Upper lobe of left lung (tissue), 6 donors: ENCODE measurements around the gene BCAS3. TPM values are rescaled to one million over a fixed set of nuclear protein-coding genes. Genes with fewer than 3 reads are reported as not detected.

Source experiments
- ATAC-seq, 2 donors: fragments of 200-7000 bp; cut with Tn5 transposase; one replicate each; pipeline ENCODE4 v1.9.1; 2022; ENCODE audit warnings: mild to moderate bottlenecking in 2 of 2, moderate library complexity in 2 of 2; ENCODE audit not compliant: low FRiP score in 2 of 2
- DNase-seq, 2 donors: peaks; one replicate each; pipeline ENCODE4 v3.0.0-alpha.2; 2019 to 2020
- H3K27ac ChIP-seq, 4 donors: fragments of 200-600 bp; sonication (generic); one replicate each; pipeline ENCODE4 v1.5.1; 2016 to 2019
- H3K27me3 ChIP-seq, 4 donors: fragments of 200-600 bp; sonication (generic); one replicate each; pipeline ENCODE4 v1.5.1; 2017 to 2019
- H3K36me3 ChIP-seq, 4 donors: fragments of 200-600 bp; sonication (generic); one replicate each; pipeline ENCODE4 v1.5.1; 2016 to 2019
- H3K4me1 ChIP-seq, 4 donors: fragments of 200-600 bp; sonication (generic); one replicate each; pipeline ENCODE4 v1.5.1; 2018 to 2019
- H3K4me3 ChIP-seq, 4 donors: fragments of 200-600 bp; sonication (generic); one replicate each; pipeline ENCODE4 v1.5.1; 2017 to 2019; ENCODE audit warnings: mild to moderate bottlenecking in 2 of 4, moderate library complexity in 1 of 4
- H3K9me3 ChIP-seq, 4 donors: fragments of 200-600 bp; sonication (generic); one replicate each; pipeline ENCODE4 v1.5.1; 2018 to 2019
- CTCF ChIP-seq, 6 experiments: fragments of 450-650 bp in 4 of 6; fragments of 200-600 bp in 2 of 6; sonication (generic) in 2 of 6; IDR thresholded peaks; one replicate each; pipeline ENCODE4 v1.5.1; 2016 to 2019; ENCODE audit warnings: antibody characterized with exemption in 6 of 6
- EP300 ChIP-seq, 4 donors: sonication (generic); formaldehyde crosslinking; IDR thresholded peaks; one replicate each; pipeline ENCODE4 v1.5.1; 2017; ENCODE audit warnings: antibody characterized with exemption in 4 of 4, control low read depth in 2 of 4
- POLR2A ChIP-seq, 4 donors: fragments of 450-650 bp; IDR thresholded peaks; one replicate each; pipeline ENCODE4 v1.5.1; 2016 to 2017; ENCODE audit warnings: antibody characterized with exemption in 4 of 4, mild to moderate bottlenecking in 2 of 4
- POLR2AphosphoS5 ChIP-seq, 2 donors: sonication (generic); formaldehyde crosslinking; IDR thresholded peaks; one replicate each; pipeline ENCODE4 v1.5.1; 2017; ENCODE audit warnings: antibody characterized with exemption in 2 of 2
- WGBS, 2 donors: methylation state at CpG; one replicate each; pipeline ENCODE4 v1.1.5; 2017 to 2018; 5-methylcytosine and 5-hydroxymethylcytosine counted together
- total RNA-seq, 6 donors: library from RNA; depleted of rRNA in 4 of 6; stranded (reverse); fragments of >200 nt in 4 of 6; gene quantifications; one replicate each; pipeline versions ENCODE4 v1.1.0 to v1.2.1, GENCODE V29; 2016 to 2021
- donor health status: DM: no; HTN: no; CAD: no; lungs with moderate emphysema.
- donor health status: DM: no; HTN: yes; CAD: no; lungs with severe emphysema.

BCAS3 gene
- total RNA-seq, 6 donors from 2014 or later: 20.1 to 111 (median 37.0) TPM

GRCh38 chr17:61296058-61296457 lies 618.4 kb downstream of the BCAS3 start:
- Histone ChIP-seq H3K36me3 (no peaks in the 10 kb centered on the region), H3K27ac (no peak overlapping the region), H3K4me3 (no peak overlapping the region), H3K27me3 (no peaks in the 10 kb centered on the region), H3K9me3 (no peaks in the 10 kb centered on the region), H3K4me1 (peaks cover 0 to 13% (median 2%) of the 10 kb centered on the region in 4 donors)
- no peak for TF ChIP-seq POLR2A (IDR thresholded peaks at IDR 0.05)
- TF ChIP-seq CTCF (IDR thresholded peaks at IDR 0.05): no peak
- TF ChIP-seq EP300 (IDR thresholded peaks at IDR 0.05): no peak
- TF ChIP-seq POLR2AphosphoS5 (IDR thresholded peaks at IDR 0.05): no peak
- WGBS, 2 donors: 93 to 96% methylated on average over 2 of the region's 2 CpGs
- no peak for ATAC-seq
- no peak for DNase-seq

GRCh38 chr17:61299517-61300513 lies 622.2 kb downstream of the BCAS3 start:
- DNase-seq (no peak), ATAC-seq (no peak)
- Histone ChIP-seq H3K36me3 (no peaks in the 10 kb centered on the region), H3K9me3 (no peaks in the 10 kb centered on the region), H3K27me3 (no peaks in the 10 kb centered on the region), H3K4me1 (peaks cover 0 to 3% (median 0%) of the 10 kb centered on the region in 4 donors), H3K27ac (no peak overlapping the region), H3K4me3 (no peak overlapping the region)
- WGBS, 2 donors: 79 to 82% methylated on average over 9 of the region's 9 CpGs
- TF ChIP-seq POLR2A (IDR thresholded peaks at IDR 0.05): no peak
- TF ChIP-seq EP300 (IDR thresholded peaks at IDR 0.05): no peak
- no peak for TF ChIP-seq CTCF (IDR thresholded peaks at IDR 0.05)
- TF ChIP-seq POLR2AphosphoS5 (IDR thresholded peaks at IDR 0.05): no peak

- 71 to 82% methylated on average over 12 of the region's 12 CpGs for WGBS, 2 donors
- Histone ChIP-seq H3K9me3 (no peaks in the 10 kb centered on the region), H3K4me3 (no peak overlapping the region), H3K4me1 (peaks cover 0 to 3% (median 0%) of the 10 kb centered on the region in 4 donors), H3K27ac (peak overlapping the region in 3 of 4 donors; percentile 14 to 59 (median 32)), H3K27me3 (no peaks in the 10 kb centered on the region), H3K36me3 (no peaks in the 10 kb centered on the region)
- DNase-seq: no peak
- ATAC-seq: no peak
- TF ChIP-seq CTCF (IDR thresholded peaks at IDR 0.05): no peak
- TF ChIP-seq EP300 (IDR thresholded peaks at IDR 0.05): no peak
- no peak for TF ChIP-seq POLR2A (IDR thresholded peaks at IDR 0.05)
- TF ChIP-seq POLR2AphosphoS5 (IDR thresholded peaks at IDR 0.05): no peak
These were observed 625.5 kb downstream of the BCAS3 start for GRCh38 chr17:61302953-61303816.

- Histone ChIP-seq H3K27ac (peak overlapping the region in 2 of 4 donors; percentile 32 to 59), H3K27me3 (no peaks in the 10 kb centered on the region), H3K4me1 (peaks cover 0 to 3% (median 0%) of the 10 kb centered on the region in 4 donors), H3K36me3 (no peaks in the 10 kb centered on the region), H3K4me3 (no peak overlapping the region), H3K9me3 (no peaks in the 10 kb centered on the region)
- ATAC-seq (no peak), DNase-seq (no peak)
- no peak for TF ChIP-seq CTCF (IDR thresholded peaks at IDR 0.05)
- TF ChIP-seq POLR2AphosphoS5 (IDR thresholded peaks at IDR 0.05): no peak
- no peak for TF ChIP-seq POLR2A (IDR thresholded peaks at IDR 0.05)
- no peak for TF ChIP-seq EP300 (IDR thresholded peaks at IDR 0.05)
These were observed 626.1 kb downstream of the BCAS3 start for GRCh38 chr17:61303817-61304096.
